Gastroesophageal sphincter (tissue), 4 donors: ENCODE measurements around the gene GYS1. TPM values are rescaled to one million over a fixed set of nuclear protein-coding genes. Genes with fewer than 3 reads are reported as not detected.

Source experiments
- ATAC-seq: fragments of 150-250 bp; one replicate; pipeline ENCODE4 v1.9.1; 2016; ENCODE audit warnings: mild to moderate bottlenecking, moderate library complexity
- H3K27ac ChIP-seq, 4 donors: fragments of 200-600 bp; sonication (generic) in 3 of 4; 1 replicate in 3 of 4; 2 replicates in 1 of 4; pipeline ENCODE4 v1.5.1; 2016 to 2019
- H3K27me3 ChIP-seq: fragments of 200-600 bp; sonication (generic); one replicate; pipeline ENCODE4 v1.5.1; 2019
- H3K36me3 ChIP-seq, 2 donors: fragments of 200-600 bp; sonication (generic); one replicate each; pipeline ENCODE4 v1.5.1; 2019; ENCODE audit warnings: control low read depth in 1 of 2
- H3K4me1 ChIP-seq, 3 donors: fragments of 200-600 bp; sonication (generic); 1 replicate in 2 of 3; 2 replicates in 1 of 3; pipeline ENCODE4 v1.5.1; 2016 to 2019; ENCODE audit warnings: control low read depth in 2 of 3
- H3K4me3 ChIP-seq, 2 donors: fragments of 200-600 bp; sonication (generic); one replicate each; pipeline ENCODE4 v1.5.1; 2019; ENCODE audit warnings: mild to moderate bottlenecking in 1 of 2, moderate library complexity in 1 of 2
- H3K9me3 ChIP-seq, 3 donors: fragments of 200-600 bp; sonication (generic); one replicate each; pipeline ENCODE4 v1.5.1; 2017 to 2019; ENCODE audit warnings: control low read depth in 2 of 3
- CTCF ChIP-seq, 4 experiments: fragments of 200-600 bp in 2 of 4; fragments of 450-650 bp in 2 of 4; sonication (generic) in 1 of 4; IDR thresholded peaks; one replicate each; pipeline ENCODE4 v1.5.1; 2017 to 2019; ENCODE audit warnings: antibody characterized with exemption in 4 of 4, mild to moderate bottlenecking in 2 of 4, moderate library complexity in 2 of 4
- EP300 ChIP-seq: sonication (generic); formaldehyde crosslinking; IDR thresholded peaks from one replicate; pipeline ENCODE4 v1.6.1; 2017; ENCODE audit warnings: antibody characterized with exemption, mild to moderate bottlenecking
- POLR2A ChIP-seq, 2 donors: fragments of 450-650 bp; IDR thresholded peaks; one replicate each; pipeline ENCODE4 v1.6.1; 2017; ENCODE audit warnings: antibody characterized with exemption in 2 of 2, mild to moderate bottlenecking in 2 of 2, moderate library complexity in 1 of 2
- POLR2AphosphoS5 ChIP-seq: sonication (generic); formaldehyde crosslinking; IDR thresholded peaks from one replicate; pipeline ENCODE4 v1.6.1; 2017; ENCODE audit warnings: antibody characterized with exemption
- WGBS, 2 donors: methylation state at CpG; one replicate each; pipeline ENCODE4 v1.1.5; 2018; ENCODE audit warnings: low coverage in 1 of 2; 5-methylcytosine and 5-hydroxymethylcytosine counted together
- total RNA-seq, 4 donors: library from RNA; depleted of rRNA; stranded (reverse); fragments of >200 nt; gene quantifications; one replicate each; pipeline ENCODE4 v1.1.0, GENCODE V29; 2016

Gene GYS1
- total RNA-seq, 4 donors from 2014 or later, result 22.1 to 44.4 (median 38.5) TPM

DNA sequence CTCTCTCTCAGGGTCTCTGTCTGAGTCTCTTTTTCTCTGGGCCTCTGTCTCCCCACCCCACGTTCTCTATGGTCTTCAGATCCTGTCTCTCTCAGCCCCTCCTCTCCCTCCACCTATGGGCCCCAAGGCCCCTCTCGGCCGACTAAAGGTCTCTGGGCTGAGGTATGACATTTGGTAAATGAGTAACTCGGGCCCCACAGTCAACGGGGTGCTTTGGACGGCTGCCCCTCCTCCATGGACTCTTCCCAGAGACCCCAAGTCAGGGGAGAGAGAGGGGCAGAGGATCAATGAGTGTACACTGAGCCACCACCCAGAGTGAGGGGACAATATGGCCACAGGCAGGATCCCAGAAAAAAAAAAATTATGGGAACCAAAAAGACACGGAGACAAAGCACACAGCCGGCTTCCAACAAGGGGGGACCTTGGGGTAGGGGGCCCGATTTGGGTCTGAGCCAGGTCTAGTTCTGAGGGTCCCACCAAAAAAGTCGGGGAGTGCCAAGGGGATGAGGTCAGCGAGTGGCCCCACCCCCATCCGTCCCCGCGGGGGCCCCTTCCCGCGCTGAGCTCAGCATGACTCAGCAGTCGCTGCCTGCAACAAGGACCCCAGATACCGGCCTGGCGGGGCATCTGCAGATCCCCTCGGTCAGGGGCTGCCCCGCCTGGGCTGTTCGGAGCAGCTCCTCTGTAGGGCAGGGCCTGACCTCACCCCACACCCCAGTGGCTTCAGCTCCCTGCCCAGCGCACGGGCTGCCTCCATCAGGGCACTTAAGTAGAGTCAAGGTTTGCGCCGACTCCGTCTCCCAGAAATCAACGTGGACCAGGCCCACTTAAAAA lies 29.5 kb downstream of the GYS1 start:
- H3K4me1 ChIP-seq, result peaks cover 0 to 56% (median 28%) of the 10 kb centered on the region in 3 donors
- ATAC-seq, result peak; percentile 19
- H3K4me3 ChIP-seq, result peak overlapping the region; percentile 2 to 88
- WGBS, 2 donors, result 5% methylated on average over 4 to 13 of the region's 28 CpGs
- H3K27ac ChIP-seq, result peak overlapping the region; percentile 85 to 95 (median 93)
- TF ChIP-seq POLR2AphosphoS5 (peak; percentile 81), EP300 (peak; percentile 28), CTCF (IDR thresholded peaks at IDR 0.05) (no peak), POLR2A (IDR thresholded peaks at IDR 0.05) (peak in 1 of 2 donors; percentile 18)
- H3K36me3 ChIP-seq, result peaks cover 0 to 32% of the 10 kb centered on the region in 2 donors
- H3K9me3 ChIP-seq, result no peaks in the 10 kb centered on the region
- H3K27me3 ChIP-seq, result no peaks in the 10 kb centered on the region

DNA sequence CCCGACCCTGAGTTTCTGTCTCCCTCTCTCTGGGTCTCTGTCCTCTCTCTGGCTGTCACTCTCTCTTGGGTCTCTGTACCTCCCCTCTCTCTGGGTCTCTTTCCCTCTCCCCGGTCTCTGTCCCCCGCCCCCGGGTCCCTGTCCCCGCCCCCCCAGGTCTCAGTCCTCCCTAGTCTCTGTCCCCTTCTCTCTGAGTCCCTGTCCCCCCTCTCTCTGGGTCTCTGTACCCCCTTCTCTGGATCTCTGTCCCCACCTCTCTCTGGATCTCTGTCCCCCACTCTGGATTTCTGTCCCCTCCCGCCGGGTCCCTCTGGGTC lies 30.3 kb downstream of the GYS1 start:
- H3K27ac ChIP-seq, result peak overlapping the region in 3 of 4 donors; percentile 93 to 95 (median 93)
- H3K4me1 ChIP-seq, result peaks cover 0 to 49% (median 28%) of the 10 kb centered on the region in 3 donors
- no peak overlapping the region for H3K4me3 ChIP-seq
- no peak for TF ChIP-seq POLR2AphosphoS5
- H3K9me3 ChIP-seq, result no peaks in the 10 kb centered on the region
- no peaks in the 10 kb centered on the region for H3K27me3 ChIP-seq
- 45% methylated on average over 3 of the region's 7 CpGs; no CpG with 5 or more reads in 1 of the 2 donors for WGBS, 2 donors
- no peak for ATAC-seq
- H3K36me3 ChIP-seq, result peaks cover 0 to 27% of the 10 kb centered on the region in 2 donors

- Histone ChIP-seq H3K9me3 (no peaks in the 10 kb centered on the region), H3K36me3 (peaks cover 0 to 25% of the 10 kb centered on the region in 2 donors), H3K27ac (peak overlapping the region in 3 of 4 donors; percentile 93 to 95 (median 93)), H3K27me3 (no peaks in the 10 kb centered on the region), H3K4me3 (no peak overlapping the region), H3K4me1 (peaks cover 0 to 43% (median 24%) of the 10 kb centered on the region in 3 donors)
- WGBS, 2 donors, result 61 to 65% methylated on average over 3 to 19 of the region's 22 CpGs
- ATAC-seq, result no peak
- no peak for TF ChIP-seq EP300
- no peak for TF ChIP-seq CTCF (IDR thresholded peaks at IDR 0.05)
- peak in 1 of 2 donors; percentile 13 for TF ChIP-seq POLR2A (IDR thresholded peaks at IDR 0.05)
- no peak for TF ChIP-seq POLR2AphosphoS5
Measured at GRCh38 chr19:48962029-48962848, 30.9 kb downstream of the GYS1 start.

GRCh38 chr19:48961673-48962028 lies 31.5 kb downstream of the GYS1 start:
- Histone ChIP-seq H3K9me3 (no peaks in the 10 kb centered on the region), H3K4me1 (peaks cover 0 to 37% (median 21%) of the 10 kb centered on the region in 3 donors), H3K4me3 (no peak overlapping the region), H3K27me3 (no peaks in the 10 kb centered on the region), H3K36me3 (peaks cover 0 to 19% of the 10 kb centered on the region in 2 donors), H3K27ac (peak overlapping the region in 3 of 4 donors; percentile 93 to 95 (median 93))
- WGBS, 2 donors, result 68% methylated on average over 5 of the region's 12 CpGs; no CpG with 5 or more reads in 1 of the 2 donors
- ATAC-seq, result no peak
- no peak for TF ChIP-seq EP300
- no peak for TF ChIP-seq POLR2AphosphoS5
- no peak for TF ChIP-seq POLR2A (IDR thresholded peaks at IDR 0.05)
- no peak for TF ChIP-seq CTCF (IDR thresholded peaks at IDR 0.05)

DNA sequence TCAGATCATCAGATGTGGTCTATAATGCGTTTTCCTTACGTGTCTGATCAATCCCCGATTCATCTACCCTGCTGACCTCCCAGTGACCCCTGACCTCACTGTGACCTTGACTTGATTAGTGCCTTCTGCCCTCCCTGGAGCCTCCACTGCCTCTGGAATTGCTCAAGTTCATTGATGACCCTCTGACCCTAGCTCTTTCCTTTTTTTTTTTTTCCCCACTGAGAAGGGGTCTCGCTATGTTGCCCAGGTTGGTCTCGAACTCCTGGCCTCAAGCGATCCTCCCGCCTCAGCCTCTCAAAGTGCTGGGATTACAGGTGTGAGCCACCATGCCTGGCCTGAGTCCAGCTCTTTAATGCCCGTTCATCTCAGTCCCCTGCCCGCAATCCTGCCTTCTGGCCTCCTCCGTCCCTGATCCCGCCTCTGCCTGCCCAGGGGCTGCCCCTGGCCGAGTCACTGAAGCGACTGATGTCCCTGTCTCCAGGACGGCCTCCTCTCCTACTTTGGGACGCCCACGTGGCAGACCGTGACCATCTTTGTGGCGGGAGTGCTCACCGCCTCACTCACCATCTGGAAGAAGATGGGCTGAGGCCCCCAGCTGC lies 32.0 kb downstream of the GYS1 start:
- H3K4me3 ChIP-seq, result no peak overlapping the region
- peaks cover 0 to 35% (median 16%) of the 10 kb centered on the region in 3 donors for H3K4me1 ChIP-seq
- H3K27ac ChIP-seq, result peak overlapping the region in 3 of 4 donors; percentile 2 to 95 (median 93)
- H3K27me3 ChIP-seq, result no peaks in the 10 kb centered on the region
- no peaks in the 10 kb centered on the region for H3K9me3 ChIP-seq
- TF ChIP-seq EP300 (no peak), POLR2AphosphoS5 (no peak), CTCF (IDR thresholded peaks at IDR 0.05) (no peak), POLR2A (IDR thresholded peaks at IDR 0.05) (no peak)
- peaks cover 0 to 18% of the 10 kb centered on the region in 2 donors for H3K36me3 ChIP-seq
- 78 to 82% methylated on average over 9 of the region's 19 CpGs for WGBS, 2 donors
- no peak for ATAC-seq
